IMR-90 (cell line): ENCODE results near the gene THAP12. TPM values are rescaled to one million over a fixed set of nuclear protein-coding genes. Genes with fewer than 3 reads are reported as not detected.

ENCODE experiments used
- ATAC-seq: fragments of 200-7000 bp; cut with Tn5 transposase; 2 replicates; pipeline ENCODE4 v1.9.1; 2020; ENCODE audit warnings: low read depth, mild to moderate bottlenecking, moderate library complexity
- BruUV-seq: library from RNA; stranded (reverse); fragments of 400-500 nt; replicated peaks from 2 replicates; lab custom pipeline; 2021; lab: Mats Ljungman, UMichigan
- CTCF ChIA-PET: fragments of 300-600 bp; formaldehyde crosslinking; extraction: SDS; loops from one replicate; lab custom pipeline; 2021; ENCODE audit warnings: antibody characterized with exemption; lab: Yijun Ruan, JAX
- POLR2A ChIA-PET: fragments of 300-600 bp; sonication (Branson Sonifier 250); formaldehyde crosslinking; loops from one replicate; lab custom pipeline; 2022; ENCODE audit warnings: antibody characterized with exemption; ENCODE audit not compliant: unreplicated experiment; lab: Charles Lee
- DNase-seq: peaks from one replicate; pipeline ENCODE4 v3.0.0; 2013
- H2AFZ ChIP-seq: replicated peaks from 2 replicates; pipeline ENCODE3; 2013; ENCODE audit warnings: low read length, mild to moderate bottlenecking; ENCODE audit not compliant: poor library complexity
- H2AK5ac ChIP-seq: 2 replicates; pipeline ENCODE4 v1.6.1; 2013; ENCODE audit warnings: low read depth, low read length, inconsistent platforms
- H2AK9ac ChIP-seq: replicated peaks from 2 replicates; pipeline ENCODE3; 2013; ENCODE audit warnings: mild to moderate bottlenecking, low read depth, low read length, moderate library complexity; ENCODE audit not compliant: poor library complexity
- H2BK120ac ChIP-seq: 2 replicates; pipeline ENCODE4 v1.6.1; 2013; ENCODE audit warnings: low read depth, low read length, inconsistent platforms
- H2BK15ac ChIP-seq: 3 replicates; pipeline ENCODE4 v1.6.1; 2013; ENCODE audit warnings: low read depth, low read length, inconsistent platforms
- H2BK20ac ChIP-seq: 2 replicates; pipeline ENCODE4 v1.6.1; 2013; ENCODE audit warnings: low read depth, mild to moderate bottlenecking, inconsistent platforms, low read length, moderate library complexity
- H2BK5ac ChIP-seq: 2 replicates; pipeline ENCODE4 v1.6.1; 2013; ENCODE audit warnings: mild to moderate bottlenecking, low read depth, low read length, inconsistent platforms; ENCODE audit not compliant: poor library complexity, severe bottlenecking
- H3K14ac ChIP-seq: replicated peaks from 2 replicates; pipeline ENCODE4 v1.6.1; 2013; ENCODE audit warnings: low read depth, low read length, inconsistent platforms
- H3K18ac ChIP-seq: 2 replicates; pipeline ENCODE4 v1.6.1; 2013; ENCODE audit warnings: low read depth, low read length, control low read depth
- H3K23ac ChIP-seq: 2 replicates; pipeline ENCODE4 v1.6.1; 2013; ENCODE audit warnings: low read depth, low read length, inconsistent platforms
- H3K27ac ChIP-seq: 2 replicates; pipeline ENCODE4 v1.5.1; 2013; ENCODE audit warnings: mild to moderate bottlenecking, control low read depth, low read length; ENCODE audit not compliant: insufficient read depth
- H3K27me3 ChIP-seq: 2 replicates; pipeline ENCODE4 v1.6.1; 2013; ENCODE audit warnings: low read length; ENCODE audit not compliant: control insufficient read depth, insufficient read depth
- H3K36me3 ChIP-seq: 2 replicates; pipeline ENCODE4 v1.6.1; 2013; ENCODE audit warnings: low read length, mixed read lengths; ENCODE audit not compliant: control insufficient read depth, insufficient read depth
- H3K4ac ChIP-seq: 2 replicates; pipeline ENCODE4 v1.6.1; 2013; ENCODE audit warnings: low read depth, low read length, inconsistent platforms
- H3K4me1 ChIP-seq: 2 replicates; pipeline ENCODE4 v1.6.1; 2013; ENCODE audit warnings: low read length, mixed read lengths; ENCODE audit not compliant: control insufficient read depth, insufficient read depth
- H3K4me2 ChIP-seq: 2 replicates; pipeline ENCODE4 v1.6.1; 2013; ENCODE audit warnings: low read depth, mild to moderate bottlenecking, control low read depth, low read length, moderate library complexity
- H3K4me3 ChIP-seq: 2 replicates; pipeline ENCODE4 v1.5.1; 2013; ENCODE audit warnings: low read depth, mild to moderate bottlenecking, control low read depth, low read length, moderate library complexity; ENCODE audit not compliant: insufficient read depth
- H3K56ac ChIP-seq: 2 replicates; pipeline ENCODE4 v1.6.1; 2013; ENCODE audit warnings: low read length, inconsistent platforms; ENCODE audit not compliant: insufficient read depth; ENCODE audit errors: extremely low read depth
- H3K79me1 ChIP-seq, 2 experiments: 2 replicates each; pipeline ENCODE4 v1.6.1; 2013; ENCODE audit warnings: low read length in 2 of 2, inconsistent platforms in 1 of 2, low read depth in 1 of 2
- H3K9ac ChIP-seq: 2 replicates; pipeline ENCODE4 v1.6.1; 2013; ENCODE audit warnings: low read depth, low read length, control low read depth
- H3K9me1 ChIP-seq: 2 replicates; pipeline ENCODE4 v1.6.1; 2013; ENCODE audit warnings: low read length, inconsistent platforms; ENCODE audit not compliant: insufficient read depth
- H3K9me3 ChIP-seq: 2 replicates; pipeline ENCODE4 v1.6.1; 2013; ENCODE audit warnings: low read length; ENCODE audit not compliant: control insufficient read depth, insufficient read depth
- H4K20me1 ChIP-seq: 2 replicates; pipeline ENCODE4 v1.6.1; 2013; ENCODE audit warnings: low read length, inconsistent platforms; ENCODE audit not compliant: insufficient read depth
- H4K5ac ChIP-seq: 2 replicates; pipeline ENCODE4 v1.6.1; 2013; ENCODE audit warnings: mild to moderate bottlenecking, low read depth, low read length, control low read depth
- H4K8ac ChIP-seq, 2 experiments: 2 replicates each; pipeline ENCODE4 v1.6.1; 2013; ENCODE audit warnings: low read depth in 2 of 2, low read length in 2 of 2, control low read depth in 1 of 2, inconsistent platforms in 1 of 2
- H4K91ac ChIP-seq: 2 replicates; pipeline ENCODE4 v1.6.1; 2013; ENCODE audit warnings: low read depth, low read length, inconsistent platforms; ENCODE audit not compliant: insufficient read depth
- FOS ChIP-seq: fragments of 150-350 bp; IDR thresholded peaks from 2 replicates; pipeline ENCODE4 v1.6.1; 2016; ENCODE audit warnings: low read depth, low read length
- MAFK ChIP-seq: IDR thresholded peaks from 2 replicates; pipeline ENCODE4 v1.6.1; 2012; ENCODE audit warnings: low read depth, low read length, improper control_type of control experiment
- MAZ ChIP-seq: IDR thresholded peaks from 2 replicates; pipeline ENCODE4 v1.6.1; 2012; ENCODE audit warnings: low read depth, mild to moderate bottlenecking, low read length, improper control_type of control experiment, moderate library complexity, borderline replicate concordance
- NFE2L2 ChIP-seq: fragments of 150-350 bp; IDR thresholded peaks from 2 replicates; pipeline ENCODE4 v1.6.1; 2016; ENCODE audit warnings: low read depth, mild to moderate bottlenecking, low read length
- RAD21 ChIP-seq: IDR thresholded peaks from 2 replicates; pipeline ENCODE4 v1.6.1; 2012; ENCODE audit warnings: low read length, improper control_type of control experiment
- RFX5 ChIP-seq: IDR thresholded peaks from 2 replicates; pipeline ENCODE4 v1.8.0; 2012; ENCODE audit warnings: low read depth, mild to moderate bottlenecking, low read length, moderate library complexity
- WGBS, 2 experiments: methylation state at CpG; one replicate each; pipeline versions ENCODE4 v1.1.5 to v1.1.7; 2013; ENCODE audit warnings: missing lambda C conversion rate in 2 of 2; ENCODE audit not compliant: insufficient read length in 1 of 2; ENCODE audit errors: extremely low coverage in 2 of 2; 5-methylcytosine and 5-hydroxymethylcytosine counted together
- dilution Hi-C: fragments of 300-500 bp; cut with HindIII; formaldehyde crosslinking; loops from one replicate; pipeline ENCODE4 v1.14.3; 2018; ENCODE audit warnings: low sequenced_read_pairs; ENCODE audit not compliant: unreplicated experiment
- in situ Hi-C: fragments of 300-500 bp; cut with MboI; formaldehyde crosslinking; loops from 3 replicates; pipeline ENCODE4 v1.14.3; 2019; ENCODE audit warnings: low sequenced_read_pairs, inconsistent platforms, mixed read lengths
- intact Hi-C: fragments of 100-400 bp; cut with micrococcal nuclease; formaldehyde crosslinking; loops from 2 replicates; pipeline ENCODE4 v1.10.0; 2022
- polyA plus RNA-seq, 3 experiments: library from polyadenylated mRNA; depleted of rRNA; stranded (reverse); fragments of >200 nt; gene quantifications; 2 replicates each; pipeline ENCODE4 v1.2.3, GENCODE V29; 2012; ENCODE audit warnings: low replicate concordance in 1 of 3
- total RNA-seq: library from RNA; depleted of rRNA; stranded (reverse); fragments of >200 nt; gene quantifications from 2 replicates; pipeline ENCODE4 v1.2.3, GENCODE V29; 2012

Gene THAP12
- total and polyA plus RNA-seq, 2 of the 4 experiments (the other 2 are of a cell fraction), result 25.1 to 27.3 TPM

DNA sequence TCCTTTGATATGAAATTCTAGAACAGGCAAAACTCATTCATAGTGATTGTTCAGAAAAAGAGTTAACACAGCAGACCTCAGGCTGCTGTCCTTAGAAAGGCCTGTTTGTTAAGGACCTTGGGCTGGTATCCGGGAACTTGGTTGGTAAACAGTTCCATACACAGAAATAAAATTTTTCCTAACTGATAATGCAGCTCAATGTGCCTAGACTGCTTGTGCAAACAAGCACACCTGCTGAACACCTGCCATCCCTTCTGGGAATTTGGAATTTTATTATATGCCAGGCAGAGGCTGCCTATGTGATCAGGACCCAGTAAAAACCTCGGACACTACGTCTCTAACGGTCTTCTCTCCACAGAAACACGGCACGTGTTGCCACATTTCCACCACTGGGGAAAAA, 11.5 kb downstream of the THAP12 start:
- Histone ChIP-seq H3K56ac (no peak overlapping the region), H3K9me3 (no peaks in the 10 kb centered on the region), H3K9me1 (peaks cover 13% of the 10 kb centered on the region), H3K27ac (no peak overlapping the region), H3K4ac (no peak overlapping the region), H3K23ac (no peak overlapping the region), H3K4me1 (peaks cover 4% of the 10 kb centered on the region), H4K91ac (no peak overlapping the region), H2AK5ac (0 out of 2 replicates have a peak overlapping the region, but pooled peaks have one; percentile 15), H3K4me3 (no peak overlapping the region), H3K9ac (no peak overlapping the region; the same call in 1 of the 2 replicates), H3K14ac (no peak overlapping the region), H2BK15ac (no peak overlapping the region), H3K4me2 (no peak overlapping the region), H2BK5ac (no peak overlapping the region), H4K5ac (no peak overlapping the region), H2BK20ac (no peak overlapping the region), H3K18ac (no peak overlapping the region), H3K27me3 (no peaks in the 10 kb centered on the region), H2AFZ (no peak overlapping the region), H3K36me3 (peaks cover 2% of the 10 kb centered on the region; the same call in 1 of the 2 replicates), H3K79me1 (peaks cover 25 to 68% of the 10 kb centered on the region in 2 experiments), H2AK9ac (no peak overlapping the region), H4K20me1 (peaks cover 39% of the 10 kb centered on the region), H4K8ac (no peak overlapping the region), H2BK120ac (no peak overlapping the region)
- in situ Hi-C loops (no loop called here), intact Hi-C loops (no loop called here), dilution Hi-C loops (no loop called here)
- ChIA-PET POLR2A (no interaction called here), CTCF (no interaction called here)
- no peak for ATAC-seq
- TF ChIP-seq FOS (no peak), RAD21 (no peak), MAFK (no peak), NFE2L2 (no peak), RFX5 (no peak), MAZ (no peak)
- no peak for DNase-seq
- 91% methylated on average over 5 of the region's 6 CpGs; no CpG with 5 or more reads in 1 of the 2 experiments for WGBS, 2 experiments
- BruUV-seq, result no TSS peak
